ENCODE data around the gene SERPINA10.
"Not testable (repeated sequence)": the region's sequence is repeated elsewhere in the genome, so short reads cannot be mapped to it uniquely, and the experiment has no call there.

SERPINA10 gene

GRCh38 chr14:94313991-94314655 is 21.1 kb upstream of the SERPINA10 start:
- no peak for DNase-seq (ENCODE audit: low read depth)

GRCh38 chr14:94312481-94313246 is 19.6 kb upstream of the SERPINA10 start:
- DNase-seq (ENCODE audit: low read depth), result no peak

GRCh38 chr14:94310248-94310647 is 17.2 kb upstream of the SERPINA10 start:
- DNase-seq (ENCODE audit: low read depth), result no peak

- no peak for DNase-seq (ENCODE audit: low read depth)
These were observed 16.7 kb upstream of the SERPINA10 start for GRCh38 chr14:94309721-94310120.

GRCh38 chr14:94307410-94307992 is 14.4 kb upstream of the SERPINA10 start:
- no peak for DNase-seq (ENCODE audit: low read depth)

- DNase-seq (ENCODE audit: low read depth), result no peak
These were observed 13.2 kb upstream of the SERPINA10 start for GRCh38 chr14:94306047-94306978.

- no peak for DNase-seq (ENCODE audit: low read depth)
These were observed 12.6 kb upstream of the SERPINA10 start for GRCh38 chr14:94305620-94306019.

- DNase-seq (ENCODE audit: low read depth), result no peak
These were observed 11.2 kb upstream of the SERPINA10 start for GRCh38 chr14:94304243-94304642.

- DNase-seq (ENCODE audit: low read depth), result no peak
These were observed 10.0 kb upstream of the SERPINA10 start for GRCh38 chr14:94303111-94303510.

GRCh38 chr14:94298130-94298529 is 5.1 kb upstream of the SERPINA10 start:
- DNase-seq (ENCODE audit: low read depth), result no peak

- not testable (repeated sequence) for DNase-seq (ENCODE audit: low read depth)
These were observed 3.1 kb upstream of the SERPINA10 start for GRCh38 chr14:94296181-94296545.

- no peak for DNase-seq (ENCODE audit: low read depth)
These were observed 2.5 kb upstream of the SERPINA10 start for GRCh38 chr14:94295360-94296180.

GRCh38 chr14:94293578-94293924 is 483 bp upstream of the SERPINA10 start:
- no peak for DNase-seq (ENCODE audit: low read depth)

- no peak for DNase-seq (ENCODE audit: low read depth)
These were observed 569 bp downstream of the SERPINA10 start for GRCh38 chr14:94292526-94292871.

GRCh38 chr14:94291906-94292525 is 1.1 kb downstream of the SERPINA10 start:
- no peak for DNase-seq (ENCODE audit: low read depth)

GRCh38 chr14:94291159-94291905 is 1.7 kb downstream of the SERPINA10 start:
- no peak for DNase-seq (ENCODE audit: low read depth)

GRCh38 chr14:94290197-94290596 is 2.9 kb downstream of the SERPINA10 start:
- no peak for DNase-seq (ENCODE audit: low read depth)

GRCh38 chr14:94288610-94289465 is 4.2 kb downstream of the SERPINA10 start:
- DNase-seq (ENCODE audit: low read depth), result no peak

- no peak for DNase-seq (ENCODE audit: low read depth)
These were observed 7.9 kb downstream of the SERPINA10 start for GRCh38 chr14:94285158-94285557.
